ENCODE data around the gene NUDT16L1. TPM values are rescaled to one million over a fixed set of nuclear protein-coding genes. Genes with fewer than 3 reads are reported as not detected.

The NUDT16L1 gene
- total RNA-seq, 1 experiment from 2014 or later = 32.6 TPM

DNA sequence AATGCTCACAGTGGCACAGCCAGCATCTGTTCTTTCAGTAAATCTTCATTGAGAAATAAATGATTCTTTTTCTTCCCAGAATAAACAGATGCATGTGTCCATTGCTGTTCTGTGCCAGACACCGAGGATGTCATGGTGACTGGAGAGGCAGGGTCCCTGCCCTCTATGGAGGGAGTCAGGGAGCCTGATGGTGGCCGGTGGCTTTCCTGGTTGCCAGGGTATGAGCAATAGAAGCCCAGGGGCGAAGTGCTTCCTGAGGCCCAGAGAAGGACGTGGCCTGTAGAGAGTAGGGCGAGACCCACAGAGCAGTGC, 29.9 kb upstream of the NUDT16L1 start:
- peaks cover 20% of the 10 kb centered on the region for H3K4me1 Mint-ChIP-seq (ENCODE audit: low read depth, unreplicated experiment)
- CTCF ChIA-PET = interaction anchor here (0.8 kb wide), 1 partner anchor 13 kb away, joined by 3 read pairs; no protein-coding TSS in a partner anchor
- no peak for DNase-seq
- H3K9me3 Mint-ChIP-seq (ENCODE audit: low read depth, unreplicated experiment) = no peaks in the 10 kb centered on the region
- intact Hi-C loops (cut with micrococcal nuclease; ENCODE audit: unreplicated experiment) = no loop called here
- H3K27ac Mint-ChIP-seq (ENCODE audit: unreplicated experiment) = no peak overlapping the region
- TF ChIP-seq CTCF (IDR thresholded peaks at IDR 0.05; ENCODE audit: unreplicated experiment) = no peak
- H3K27me3 Mint-ChIP-seq (ENCODE audit: unreplicated experiment) = no peaks in the 10 kb centered on the region
- no TSS peak for BruUV-seq (replicated peaks)
- peaks cover 49% of the 10 kb centered on the region for H3K36me3 Mint-ChIP-seq (ENCODE audit: insufficient read depth, unreplicated experiment)
- no peak overlapping the region for H3K4me3 Mint-ChIP-seq (ENCODE audit: low read depth, unreplicated experiment)

GRCh38 chr16:4663777-4664465, 29.4 kb upstream of the NUDT16L1 start:
- H3K27me3 Mint-ChIP-seq (ENCODE audit: unreplicated experiment) = no peaks in the 10 kb centered on the region
- intact Hi-C loops (cut with micrococcal nuclease; ENCODE audit: unreplicated experiment) = no loop called here
- H3K27ac Mint-ChIP-seq (ENCODE audit: unreplicated experiment) = peak overlapping the region; percentile 70
- peaks cover 45% of the 10 kb centered on the region for H3K36me3 Mint-ChIP-seq (ENCODE audit: insufficient read depth, unreplicated experiment)
- CTCF ChIA-PET = interaction anchor here (0.8 kb wide), 1 partner anchor 14 kb away, joined by 3 read pairs; no protein-coding TSS in a partner anchor
- DNase-seq = no peak
- TF ChIP-seq CTCF (IDR thresholded peaks at IDR 0.05; ENCODE audit: unreplicated experiment) = no peak
- peaks cover 20% of the 10 kb centered on the region for H3K4me1 Mint-ChIP-seq (ENCODE audit: low read depth, unreplicated experiment)
- no peaks in the 10 kb centered on the region for H3K9me3 Mint-ChIP-seq (ENCODE audit: low read depth, unreplicated experiment)
- no TSS peak for BruUV-seq (replicated peaks)
- H3K4me3 Mint-ChIP-seq (ENCODE audit: low read depth, unreplicated experiment) = no peak overlapping the region

- H3K27ac Mint-ChIP-seq (ENCODE audit: unreplicated experiment) = peak overlapping the region; percentile 70
- H3K4me1 Mint-ChIP-seq (ENCODE audit: low read depth, unreplicated experiment) = peaks cover 20% of the 10 kb centered on the region
These were observed 28.6 kb upstream of the NUDT16L1 start for GRCh38 chr16:4664538-4665418.

More at GRCh38 chr16:4664538-4665418, 28.6 kb upstream of the NUDT16L1 start:
- Mint-ChIP-seq H3K27me3 (ENCODE audit: unreplicated experiment) (no peaks in the 10 kb centered on the region), H3K4me3 (ENCODE audit: low read depth, unreplicated experiment) (peak overlapping the region; percentile 16), H3K9me3 (ENCODE audit: low read depth, unreplicated experiment) (no peaks in the 10 kb centered on the region), H3K36me3 (ENCODE audit: insufficient read depth, unreplicated experiment) (peaks cover 37% of the 10 kb centered on the region)
- peak; percentile 28 for DNase-seq
- intact Hi-C loops (cut with micrococcal nuclease; ENCODE audit: unreplicated experiment) = no loop called here
- BruUV-seq (replicated peaks) = no TSS peak
- CTCF ChIA-PET = no interaction called here
- TF ChIP-seq CTCF (IDR thresholded peaks at IDR 0.05; ENCODE audit: unreplicated experiment) = no peak

Measured in Calu3 (cell line).